Activated gamma-delta T cell treated with Interleukin-2 at 50 U/mL for 16 hours (primary cell): ENCODE measurements around the gene ANGPTL5.
"Not testable (repeated sequence)": the region's sequence is repeated elsewhere in the genome, so short reads cannot be mapped to it uniquely, and the experiment has no call there.

Experiments used
- DNase-seq: peaks from one replicate; pipeline ENCODE4 v3.0.0-alpha.2; 2020

ANGPTL5 gene

GRCh38 chr11:101916422-101916821 is at the start of gene ANGPTL5:
TSS of gene ANGPTL5 (minus strand) at chr11:101916522. CDS start at chr11:101907909, 8,613 bp downstream.
- DNase-seq: no peak

- not testable (repeated sequence) for DNase-seq
Measured at GRCh38 chr11:101964200-101964599, 47.9 kb upstream of the ANGPTL5 start.

GRCh38 chr11:101960231-101960630 is 43.9 kb upstream of the ANGPTL5 start:
- no peak for DNase-seq

- DNase-seq: no peak
Measured at GRCh38 chr11:101955701-101956100, 39.4 kb upstream of the ANGPTL5 start.

GRCh38 chr11:101955278-101955677 is 39.0 kb upstream of the ANGPTL5 start:
- DNase-seq: no peak

- no peak for DNase-seq
Measured at GRCh38 chr11:101949680-101950220, 33.4 kb upstream of the ANGPTL5 start.

- DNase-seq: no peak
Measured at GRCh38 chr11:101945448-101945847, 29.1 kb upstream of the ANGPTL5 start.

GRCh38 chr11:101944923-101945322 is 28.6 kb upstream of the ANGPTL5 start:
- no peak for DNase-seq

- no peak for DNase-seq
Measured at GRCh38 chr11:101940901-101941520, 24.7 kb upstream of the ANGPTL5 start.

- no peak for DNase-seq
Measured at GRCh38 chr11:101931692-101932091, 15.4 kb upstream of the ANGPTL5 start.

GRCh38 chr11:101929294-101929915 is 13.1 kb upstream of the ANGPTL5 start:
- no peak for DNase-seq

GRCh38 chr11:101923554-101923953 is 7.2 kb upstream of the ANGPTL5 start:
- DNase-seq: no peak

GRCh38 chr11:101920992-101921391 is 4.7 kb upstream of the ANGPTL5 start:
- no peak for DNase-seq

- DNase-seq: no peak
Measured at GRCh38 chr11:101917226-101917625, 904 bp upstream of the ANGPTL5 start.

GRCh38 chr11:101915791-101916291 is 481 bp downstream of the ANGPTL5 start:
- DNase-seq: no peak

- DNase-seq: peak; percentile 91
Measured at GRCh38 chr11:101914738-101915426, 1.4 kb downstream of the ANGPTL5 start, which contains the start of gene CEP126. TSS of gene CEP126 (plus strand) at chr11:101915010. CDS start at chr11:101915285, 275 bp downstream.

- no peak for DNase-seq
Measured at GRCh38 chr11:101914341-101914737, 2.0 kb downstream of the ANGPTL5 start.

- no peak for DNase-seq
Measured at GRCh38 chr11:101913656-101914055, 2.7 kb downstream of the ANGPTL5 start.

- DNase-seq: no peak
Measured at GRCh38 chr11:101912823-101913284, 3.5 kb downstream of the ANGPTL5 start.

GRCh38 chr11:101909087-101909486 is 7.2 kb downstream of the ANGPTL5 start:
- DNase-seq: no peak

- no peak for DNase-seq
Measured at GRCh38 chr11:101907815-101908214, 8.5 kb downstream of the ANGPTL5 start.

GRCh38 chr11:101894505-101894904 is 21.8 kb downstream of the ANGPTL5 start:
- no peak for DNase-seq

GRCh38 chr11:101889767-101890166 is 26.6 kb downstream of the ANGPTL5 start:
- DNase-seq: no peak
